Measurements from ENCODE around the gene SLC39A1.
A peak's percentile ranks its signal among the peaks of the same experiment; 100 is the strongest.

The SLC39A1 gene

GRCh38 chr1:153963850-153964331 lies 554 bp upstream of the SLC39A1 start:
- Histone ChIP-seq H3K9me3 (no peaks in the 10 kb centered on the region), H3K4me1 (peaks cover 0 to 62% (median 50%) of the 10 kb centered on the region in 4 donors), H3K27ac (peak overlapping the region; percentile 89 to 95), H3K4me3 (peak overlapping the region; percentile 71 to 72), H3K36me3 (peaks cover 0 to 16% (median 12%) of the 10 kb centered on the region in 3 donors), H3K27me3 (no peaks in the 10 kb centered on the region)
- no peak for DNase-seq
- intact Hi-C loops (cut with DNase I; ENCODE audit: low total_unique reads): no loop called here
- no peak for TF ChIP-seq CTCF (IDR thresholded peaks at IDR 0.05)

- DNase-seq: peak in 1 of 2 donors; percentile 62
- Histone ChIP-seq H3K27me3 (no peaks in the 10 kb centered on the region), H3K36me3 (peaks cover 0 to 16% (median 12%) of the 10 kb centered on the region in 3 donors), H3K9me3 (no peaks in the 10 kb centered on the region), H3K4me3 (peak overlapping the region; percentile 71 to 72), H3K27ac (peak overlapping the region; percentile 89 to 95), H3K4me1 (peaks cover 0 to 58% (median 47%) of the 10 kb centered on the region in 4 donors)
- TF ChIP-seq CTCF (IDR thresholded peaks at IDR 0.05): no peak
- intact Hi-C loops (cut with DNase I; ENCODE audit: low total_unique reads): no loop called here
Observed at GRCh38 chr1:153962088-153963029, 978 bp downstream of the SLC39A1 start.

GRCh38 chr1:153961421-153961820 lies 1.9 kb downstream of the SLC39A1 start:
- no peak for TF ChIP-seq CTCF (IDR thresholded peaks at IDR 0.05)
- Histone ChIP-seq H3K27ac (peak overlapping the region; percentile 89 to 95), H3K4me3 (peak overlapping the region in 1 of 2 donors; percentile 71), H3K27me3 (no peaks in the 10 kb centered on the region), H3K9me3 (no peaks in the 10 kb centered on the region), H3K36me3 (peaks cover 0 to 16% (median 12%) of the 10 kb centered on the region in 3 donors), H3K4me1 (peaks cover 0 to 64% (median 52%) of the 10 kb centered on the region in 4 donors)
- intact Hi-C loops (cut with DNase I; ENCODE audit: low total_unique reads): no loop called here
- DNase-seq: no peak

- no peak for TF ChIP-seq CTCF (IDR thresholded peaks at IDR 0.05)
- Histone ChIP-seq H3K27ac (peak overlapping the region in 1 of 2 donors; percentile 86), H3K4me3 (no peak overlapping the region), H3K4me1 (peaks cover 0 to 64% (median 57%) of the 10 kb centered on the region in 4 donors), H3K36me3 (peaks cover 0 to 16% (median 12%) of the 10 kb centered on the region in 3 donors), H3K9me3 (no peaks in the 10 kb centered on the region), H3K27me3 (no peaks in the 10 kb centered on the region)
- no peak for DNase-seq
- intact Hi-C loops (cut with DNase I; ENCODE audit: low total_unique reads): no loop called here
Observed at GRCh38 chr1:153960206-153960605, 3.1 kb downstream of the SLC39A1 start.

- Histone ChIP-seq H3K4me1 (peaks cover 0 to 62% (median 55%) of the 10 kb centered on the region in 4 donors), H3K27me3 (no peaks in the 10 kb centered on the region), H3K4me3 (no peak overlapping the region), H3K9me3 (no peaks in the 10 kb centered on the region), H3K36me3 (peaks cover 0 to 21% (median 17%) of the 10 kb centered on the region in 3 donors), H3K27ac (peak overlapping the region; percentile 86 to 92)
- TF ChIP-seq CTCF (IDR thresholded peaks at IDR 0.05): no peak
- intact Hi-C loops (cut with DNase I; ENCODE audit: low total_unique reads): no loop called here
- DNase-seq: no peak
Observed at GRCh38 chr1:153959454-153959853, 3.9 kb downstream of the SLC39A1 start.
